Skin of body (tissue), 2 donors: ENCODE measurements around the gene SEMA4D. TPM values are rescaled to one million over a fixed set of nuclear protein-coding genes. Genes with fewer than 3 reads are reported as not detected.

Experiments
- DNase-seq: peaks from one replicate; lab custom pipeline; 2025; lab: John Stamatoyannopoulos, UW
- total RNA-seq: library from RNA; depleted of rRNA; stranded (reverse); fragments of >200 nt; gene quantifications from one replicate; pipeline ENCODE4 v1.2.3, GENCODE V29; 2014

SEMA4D gene
- total RNA-seq, 1 donor from 2014 or later: 13.1 TPM

DNA sequence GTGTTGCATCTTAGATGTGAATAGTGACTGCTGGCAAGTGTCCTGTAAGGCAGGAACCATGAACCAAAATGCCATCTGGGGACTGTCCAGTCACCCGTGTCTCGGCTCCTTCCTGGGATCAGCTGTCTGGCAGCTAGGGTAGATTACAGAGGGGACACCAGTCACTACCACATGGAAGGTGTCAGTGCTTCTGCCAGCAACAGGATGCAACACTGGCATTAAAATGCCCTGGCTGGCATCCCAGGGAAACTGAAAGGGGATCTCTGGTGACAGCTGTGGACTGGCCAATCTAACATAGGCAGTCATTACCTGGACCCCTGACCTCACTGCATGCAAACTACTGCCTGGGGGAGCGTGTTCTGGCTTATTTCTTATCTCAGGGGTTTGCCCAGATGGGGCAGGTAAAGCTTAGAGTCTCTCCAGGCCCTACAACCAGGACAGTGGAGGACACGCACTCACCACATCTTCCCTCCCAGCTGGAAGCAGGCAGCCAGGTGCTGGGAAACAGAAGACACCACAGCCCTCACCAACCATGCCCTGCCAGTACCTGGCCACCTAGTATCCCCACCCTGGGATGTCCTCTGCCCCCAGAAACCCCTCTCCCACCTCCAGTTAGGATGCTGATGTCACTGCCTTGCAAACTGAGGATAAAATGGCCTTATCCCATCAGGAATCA lies 83.8 kb downstream of the SEMA4D start:
- DNase-seq: no peak

DNA sequence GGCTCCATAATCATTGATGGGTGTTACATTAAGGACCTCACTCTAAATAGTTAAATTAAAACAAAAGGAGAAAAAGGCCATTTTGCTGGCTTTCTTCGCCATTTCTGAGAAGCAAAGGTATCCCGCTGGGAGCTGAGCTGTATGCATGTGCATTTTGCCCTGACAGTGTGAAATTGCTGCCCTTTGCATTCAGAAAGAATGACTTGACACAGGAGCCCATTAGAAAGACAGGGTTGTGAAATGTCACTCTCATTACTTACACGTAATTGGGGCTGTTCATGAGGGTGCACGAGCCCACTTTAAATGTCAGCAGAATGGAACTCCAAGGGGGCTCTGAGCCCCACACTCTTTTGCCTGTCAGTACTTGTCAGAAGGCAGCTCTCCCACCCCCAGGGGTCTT lies 85.0 kb downstream of the SEMA4D start:
- no peak for DNase-seq

DNA sequence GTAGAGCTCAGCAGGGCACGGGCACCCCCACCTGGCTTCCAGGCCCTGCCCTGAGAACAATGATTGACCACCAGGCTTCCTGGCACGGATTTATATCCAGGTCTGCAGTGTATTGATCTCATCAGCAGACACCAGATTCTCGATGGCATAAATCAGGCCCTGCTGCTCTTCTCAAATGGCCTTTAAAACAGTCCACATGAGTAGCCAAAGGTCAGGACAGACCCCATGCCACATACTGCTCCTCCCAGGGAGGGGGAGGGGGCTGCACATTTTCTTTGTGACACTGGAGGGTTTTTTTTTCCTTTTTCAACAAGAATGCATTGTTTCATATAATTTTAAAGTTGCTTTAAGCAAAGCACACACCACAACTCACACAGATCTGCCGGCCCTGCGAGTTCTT lies 85.4 kb downstream of the SEMA4D start:
- no peak for DNase-seq

DNA sequence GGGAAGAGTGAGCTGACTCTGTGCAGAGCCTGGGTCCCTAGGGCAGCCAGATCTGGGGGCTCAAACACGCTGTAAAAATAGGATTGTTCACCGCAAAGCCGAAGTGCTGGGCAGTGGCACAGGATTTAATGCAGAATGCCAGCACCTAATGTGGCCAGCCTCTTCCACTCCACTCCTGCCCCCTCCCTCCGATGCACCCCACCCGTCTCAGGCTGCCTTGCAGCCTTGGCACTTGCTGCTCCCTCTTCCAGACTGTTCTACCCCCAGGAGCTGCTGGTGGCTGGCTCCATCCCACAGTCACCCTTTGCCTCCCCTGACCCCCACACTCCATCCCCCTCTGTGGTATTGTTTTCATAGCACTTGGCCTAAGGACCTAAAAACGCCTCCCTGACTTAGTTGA lies 86.2 kb downstream of the SEMA4D start:
- DNase-seq: no peak

DNA sequence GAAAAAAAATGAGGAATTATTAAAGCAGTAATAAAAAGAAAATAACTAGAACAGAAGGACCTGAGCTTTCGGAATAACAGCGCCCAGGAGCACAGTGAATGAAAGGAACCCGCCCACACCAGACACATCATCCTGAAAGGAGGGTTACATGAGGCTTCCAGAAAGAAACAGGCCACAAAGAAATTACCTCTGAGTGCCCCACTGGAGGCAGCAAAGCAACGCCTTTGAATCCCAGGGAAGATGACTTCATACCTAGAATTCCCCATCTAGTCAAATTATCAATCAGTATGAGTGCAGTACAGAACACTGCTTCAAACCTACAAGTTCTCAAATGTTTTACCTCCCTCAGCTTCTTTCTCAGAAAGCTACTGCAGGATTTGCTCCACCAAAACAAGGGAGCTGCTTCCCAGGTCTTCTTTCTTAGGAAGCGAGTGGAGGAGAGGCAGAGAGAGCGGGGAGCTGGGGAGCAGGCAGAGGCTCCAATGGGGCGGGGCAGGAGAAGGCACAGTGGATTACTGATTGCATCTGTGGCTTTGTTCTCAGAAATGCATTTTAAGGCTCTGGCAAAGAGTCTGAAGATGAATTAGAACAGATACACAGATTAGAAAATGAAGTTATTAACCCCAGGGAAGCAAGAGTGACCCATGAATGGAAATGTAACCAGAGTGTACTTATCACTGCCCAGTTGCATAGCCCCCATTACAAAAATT lies 87.1 kb downstream of the SEMA4D start:
- no peak for DNase-seq

GRCh38 chr9:89410022-89410421 lies 87.9 kb downstream of the SEMA4D start:
- no peak for DNase-seq

- no peak for DNase-seq
Measured at GRCh38 chr9:89409466-89409865, 88.4 kb downstream of the SEMA4D start.

- DNase-seq: no peak
Measured at GRCh38 chr9:89408628-89409101, 89.2 kb downstream of the SEMA4D start.

- no peak for DNase-seq
Measured at GRCh38 chr9:89407070-89407469, 90.8 kb downstream of the SEMA4D start.

GRCh38 chr9:89405826-89406225 lies 92.1 kb downstream of the SEMA4D start:
- DNase-seq: no peak

- DNase-seq: no peak
Measured at GRCh38 chr9:89404074-89404473, 93.8 kb downstream of the SEMA4D start.

- DNase-seq: no peak
Measured at GRCh38 chr9:89402695-89403427, 95.1 kb downstream of the SEMA4D start.

DNA sequence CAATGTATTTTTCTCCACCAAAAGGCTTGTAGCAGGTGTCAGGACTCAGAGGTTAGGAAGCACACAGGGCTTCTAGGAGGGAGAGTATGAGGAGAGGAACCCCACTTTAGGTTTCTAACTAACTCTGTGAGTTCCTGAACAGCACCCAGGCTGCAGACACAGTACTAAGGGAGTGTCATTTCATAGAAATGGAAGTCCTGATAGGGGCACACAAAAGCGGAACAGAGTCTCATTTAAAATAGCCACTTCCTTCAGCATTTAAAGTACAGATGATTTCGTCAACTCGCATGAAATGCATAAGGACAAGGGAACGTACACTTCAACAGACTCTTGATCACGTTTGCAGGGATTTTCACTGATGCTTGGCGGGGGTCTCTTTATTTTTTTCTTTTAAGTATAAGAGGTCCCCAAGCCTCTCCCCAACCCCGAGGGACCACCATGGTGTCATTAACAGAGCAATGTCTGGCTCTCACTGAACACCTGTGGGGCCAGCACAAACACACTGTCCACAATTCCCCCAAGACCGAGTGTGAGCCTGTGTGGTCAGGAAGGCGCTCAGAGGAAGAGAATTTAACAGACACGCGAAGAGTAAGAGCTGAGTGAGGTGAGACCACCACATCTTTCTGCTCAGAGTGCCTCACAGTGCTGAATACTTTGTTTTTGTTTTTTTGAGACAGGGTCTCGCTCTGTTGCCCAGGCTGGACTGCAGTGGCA lies 97.4 kb downstream of the SEMA4D start:
- no peak for DNase-seq

- no peak for DNase-seq
Measured at GRCh38 chr9:89398621-89399020, 99.3 kb downstream of the SEMA4D start.

GRCh38 chr9:89397471-89397870 lies 100.4 kb downstream of the SEMA4D start:
- DNase-seq: no peak

DNA sequence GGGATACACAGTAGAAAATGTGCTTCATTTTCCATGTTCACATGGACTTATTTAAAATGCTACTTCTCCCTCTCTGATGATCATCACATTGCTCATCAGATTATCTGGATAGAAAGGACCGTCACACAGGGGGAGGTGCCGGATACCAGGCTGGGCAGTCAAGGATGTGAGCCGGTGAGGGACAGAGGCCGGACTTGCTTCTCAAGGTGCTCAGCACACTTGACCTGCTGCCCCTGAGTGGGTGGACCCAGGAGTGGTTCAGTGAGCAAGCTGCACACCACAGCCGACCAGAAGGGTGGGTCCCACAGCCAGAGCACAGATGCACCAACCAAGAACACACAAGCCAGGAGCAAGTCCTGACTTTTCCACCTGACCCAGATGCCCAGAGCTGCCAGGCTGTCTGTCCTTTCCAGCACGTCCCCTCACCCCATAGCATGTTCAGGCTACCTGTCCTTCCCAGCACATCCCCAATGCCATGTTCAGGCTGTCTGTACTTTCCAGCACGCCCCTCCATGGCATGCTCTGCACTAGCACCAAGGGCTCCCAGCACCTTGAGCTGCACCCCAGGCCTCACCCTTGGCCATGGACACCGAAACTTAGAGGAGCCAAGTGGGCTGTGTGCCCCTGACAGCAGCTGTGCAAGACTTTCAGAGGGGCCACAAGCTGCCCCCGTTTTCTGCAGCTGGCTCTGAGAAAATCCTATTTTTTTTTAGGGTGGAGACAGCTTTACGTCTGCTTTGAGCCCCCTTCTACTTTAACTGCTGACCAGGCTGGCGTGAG lies 101.8 kb downstream of the SEMA4D start:
- DNase-seq: no peak

DNA sequence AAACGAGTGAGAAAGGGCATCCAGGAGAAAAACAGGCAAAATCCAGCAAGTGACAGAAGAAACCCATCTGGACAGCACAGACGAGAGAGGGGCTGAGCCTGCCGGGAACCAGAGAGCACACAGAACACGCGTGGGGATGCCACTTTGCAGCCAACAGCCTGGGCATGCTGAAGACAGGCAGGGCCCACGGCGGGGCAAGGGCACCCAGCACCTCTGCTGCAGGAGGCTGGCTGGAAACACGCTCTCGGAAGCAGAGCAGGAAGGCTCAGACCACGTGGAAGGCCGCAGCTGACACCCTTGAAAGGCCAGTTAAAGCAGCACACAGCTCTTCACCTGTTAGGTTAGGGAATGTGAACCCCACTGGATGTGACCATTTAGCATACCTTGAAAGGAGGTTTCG lies 103.5 kb downstream of the SEMA4D start:
- no peak for DNase-seq

GRCh38 chr9:89391585-89391984 lies 106.3 kb downstream of the SEMA4D start:
- no peak for DNase-seq

- no peak for DNase-seq
Measured at GRCh38 chr9:89390578-89391116, 107.3 kb downstream of the SEMA4D start.

- no peak for DNase-seq
Measured at GRCh38 chr9:89390068-89390555, 107.8 kb downstream of the SEMA4D start.

GRCh38 chr9:89388868-89389177 lies 109.1 kb downstream of the SEMA4D start:
- DNase-seq: no peak
